DOHH2 (cell line): Measurements from ENCODE around the gene NCOA5.

Source experiments
- H3F3A ChIP-seq: fragments of 200-600 bp; sonication (generic), shearing (Covaris generic); 2 replicates; pipeline ENCODE4 v1.6.0; 2016; ENCODE audit warnings: antibody characterized with exemption, mild to moderate bottlenecking; ENCODE audit not compliant: control insufficient read depth, insufficient read depth
- H3K27ac ChIP-seq: fragments of 200-600 bp; sonication (generic); 2 replicates; pipeline ENCODE4 v1.5.1; 2014; ENCODE audit warnings: low read depth, mild to moderate bottlenecking, low read length, moderate library complexity
- H3K27me3 ChIP-seq: fragments of 200-600 bp; sonication (generic); 2 replicates; pipeline ENCODE4 v1.6.1; 2014; ENCODE audit warnings: mild to moderate bottlenecking, low read length, mixed read lengths; ENCODE audit not compliant: control insufficient read depth
- H3K36me3 ChIP-seq: fragments of 200-600 bp; sonication (generic); 2 replicates; pipeline ENCODE4 v1.6.1; 2014; ENCODE audit warnings: mild to moderate bottlenecking, low read length, moderate library complexity, mixed read lengths; ENCODE audit not compliant: control insufficient read depth
- H3K4me1 ChIP-seq: fragments of 200-600 bp; sonication (generic); 2 replicates; pipeline ENCODE4 v1.6.1; 2014; ENCODE audit warnings: mild to moderate bottlenecking, low read length, mixed read lengths; ENCODE audit not compliant: control insufficient read depth
- H3K4me2 ChIP-seq: fragments of 200-600 bp; sonication (generic); 2 replicates; pipeline ENCODE4 v1.6.0; 2014; ENCODE audit warnings: mild to moderate bottlenecking, low read length, moderate library complexity
- H3K4me3 ChIP-seq: fragments of 200-600 bp; sonication (generic); 2 replicates; pipeline ENCODE4 v1.5.1; 2014; ENCODE audit warnings: mild to moderate bottlenecking, low read length, mixed read lengths
- H3K79me2 ChIP-seq: fragments of 200-600 bp; sonication (generic); 2 replicates; pipeline ENCODE4 v1.6.1; 2014; ENCODE audit warnings: mild to moderate bottlenecking, low read length, mixed read lengths; ENCODE audit not compliant: control insufficient read depth
- H3K9me2 ChIP-seq: fragments of 200-600 bp; sonication (generic); replicated peaks from 2 replicates; pipeline ENCODE4 v1.6.1; 2014; ENCODE audit warnings: mild to moderate bottlenecking, low read length, mixed read lengths; ENCODE audit not compliant: control insufficient read depth
- H3K9me3 ChIP-seq: fragments of 200-600 bp; sonication (generic); 2 replicates; pipeline ENCODE4 v1.6.1; 2014; ENCODE audit warnings: antibody characterized with exemption, low read length, mixed read lengths; ENCODE audit not compliant: control insufficient read depth, insufficient read depth
- H4K20me1 ChIP-seq: fragments of 200-600 bp; sonication (generic); 2 replicates; pipeline ENCODE4 v1.6.0; 2014; ENCODE audit warnings: low read depth, mild to moderate bottlenecking, antibody characterized with exemption, low read length, moderate library complexity; ENCODE audit not compliant: control insufficient read depth, insufficient read depth
- CTCF ChIP-seq: fragments of 200-600 bp; sonication (generic); IDR thresholded peaks from one replicate; pipeline ENCODE4 v1.5.1; 2014; ENCODE audit warnings: antibody characterized with exemption, mild to moderate bottlenecking, low read depth, low read length; ENCODE audit not compliant: poor library complexity, severe bottlenecking
- EZH2phosphoT487 ChIP-seq: fragments of 200-600 bp; sonication (generic); IDR thresholded peaks from 2 replicates; pipeline ENCODE4 v1.6.1; 2017; ENCODE audit warnings: borderline replicate concordance, mild to moderate bottlenecking, antibody characterized with exemption, low read length, moderate library complexity, mixed read lengths

Gene NCOA5

GRCh38 chr20:46035713-46036112 is 54.0 kb downstream of the NCOA5 start:
- no peaks in the 10 kb centered on the region for H3K4me1 ChIP-seq
- H3K9me2 ChIP-seq = no peaks in the 10 kb centered on the region
- H3F3A ChIP-seq = no peaks in the 10 kb centered on the region
- no peak overlapping the region for H3K27ac ChIP-seq
- H3K36me3 ChIP-seq = no peaks in the 10 kb centered on the region
- 0 out of 2 replicates have a peak, but pooled peaks cover 4% of the 10 kb centered on the region for H4K20me1 ChIP-seq
- H3K27me3 ChIP-seq = peaks cover 28% of the 10 kb centered on the region
- TF ChIP-seq EZH2phosphoT487 = no peak
- no peak for TF ChIP-seq CTCF
- no peak overlapping the region for H3K4me3 ChIP-seq
- no peak overlapping the region for H3K4me2 ChIP-seq
- H3K9me3 ChIP-seq = no peaks in the 10 kb centered on the region
- H3K79me2 ChIP-seq = no peaks in the 10 kb centered on the region

- Histone ChIP-seq H3K4me3 (no peak overlapping the region), H3K36me3 (no peaks in the 10 kb centered on the region), H3K9me2 (no peaks in the 10 kb centered on the region), H3K27ac (no peak overlapping the region), H3K79me2 (no peaks in the 10 kb centered on the region), H3F3A (no peaks in the 10 kb centered on the region), H3K27me3 (peaks cover 28% of the 10 kb centered on the region), H3K9me3 (no peaks in the 10 kb centered on the region), H3K4me2 (no peak overlapping the region), H4K20me1 (no peaks in the 10 kb centered on the region), H3K4me1 (no peaks in the 10 kb centered on the region)
- no peak for TF ChIP-seq CTCF
These were observed 54.5 kb downstream of the NCOA5 start for GRCh38 chr20:46035253-46035652.

- Histone ChIP-seq H3F3A (no peaks in the 10 kb centered on the region), H3K27me3 (peaks cover 28% of the 10 kb centered on the region), H3K4me1 (no peaks in the 10 kb centered on the region), H3K9me2 (no peaks in the 10 kb centered on the region), H3K4me2 (no peak overlapping the region), H3K27ac (no peak overlapping the region), H3K79me2 (no peaks in the 10 kb centered on the region), H4K20me1 (no peaks in the 10 kb centered on the region), H3K9me3 (no peaks in the 10 kb centered on the region), H3K36me3 (no peaks in the 10 kb centered on the region), H3K4me3 (no peak overlapping the region)
- no peak for TF ChIP-seq CTCF
- no peak for TF ChIP-seq EZH2phosphoT487
These were observed 55.7 kb downstream of the NCOA5 start for GRCh38 chr20:46034039-46034438.

DNA sequence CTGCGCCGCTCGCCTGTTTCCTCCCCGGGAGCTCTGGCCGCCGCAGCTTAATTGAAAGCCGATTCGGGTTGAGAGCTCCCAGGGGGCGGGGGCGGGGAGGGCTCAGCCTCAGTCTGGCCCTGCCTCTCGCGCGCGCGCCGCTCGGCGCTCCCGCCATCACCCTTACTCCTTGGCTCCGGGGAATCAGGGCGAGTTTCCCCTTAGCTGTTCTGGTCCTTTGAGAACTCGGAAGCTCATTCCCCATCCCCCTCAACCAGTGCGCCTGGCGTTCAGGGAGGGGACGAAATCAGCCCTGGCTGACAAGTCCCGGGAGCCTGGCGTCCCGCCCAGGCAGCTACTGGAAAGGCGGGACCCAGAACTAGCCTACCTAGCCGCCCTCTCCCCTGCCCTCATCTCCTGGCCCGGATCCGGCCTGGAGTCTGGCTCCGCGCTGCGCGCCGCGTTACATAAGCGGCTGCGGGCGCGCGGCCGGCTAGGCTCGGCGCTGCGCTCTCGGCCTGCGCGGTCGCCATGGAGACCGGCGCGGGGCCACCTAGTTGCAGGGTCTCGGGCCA is 58.0 kb downstream of the NCOA5 start:
- Histone ChIP-seq H3K4me3 (no peak overlapping the region), H3K9me3 (no peaks in the 10 kb centered on the region), H3K27me3 (peaks cover 20% of the 10 kb centered on the region), H3K4me1 (no peaks in the 10 kb centered on the region), H3K27ac (no peak overlapping the region), H4K20me1 (no peaks in the 10 kb centered on the region), H3K4me2 (no peak overlapping the region), H3K9me2 (no peaks in the 10 kb centered on the region), H3F3A (no peaks in the 10 kb centered on the region), H3K79me2 (no peaks in the 10 kb centered on the region), H3K36me3 (no peaks in the 10 kb centered on the region)
- TF ChIP-seq CTCF = no peak
